ENCODE results near the gene TOPAZ1.
"Not testable (repeated sequence)": the region's sequence is repeated elsewhere in the genome, so short reads cannot be mapped to it uniquely, and the experiment has no call there.

Gene TOPAZ1

DNA sequence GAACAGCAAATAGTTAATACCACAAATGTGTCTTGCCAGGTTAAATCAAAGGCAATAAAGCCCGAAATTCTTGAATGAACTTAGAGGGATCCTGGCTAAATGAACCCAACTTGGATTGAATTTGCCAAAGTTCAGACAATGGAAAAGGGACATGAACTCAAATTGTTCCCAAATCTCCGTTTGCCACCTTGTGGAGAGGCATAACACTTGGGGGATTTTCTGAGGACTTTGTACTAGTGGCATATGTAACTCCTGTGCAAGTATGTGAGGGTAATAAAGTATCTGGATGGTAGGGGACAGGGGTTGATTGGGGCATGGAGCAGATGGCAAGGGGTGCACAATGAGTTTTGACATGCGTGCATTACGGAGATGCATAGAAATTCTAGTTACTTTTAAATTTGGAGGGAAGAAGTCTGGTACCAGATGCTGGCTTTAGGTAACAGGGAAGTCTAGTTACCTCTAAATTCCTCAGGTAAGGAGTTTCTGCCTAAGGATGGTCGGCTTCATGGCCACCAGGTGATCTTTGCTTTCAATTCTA lies 95.6 kb downstream of the TOPAZ1 start:
- DNase-seq = no peak

DNA sequence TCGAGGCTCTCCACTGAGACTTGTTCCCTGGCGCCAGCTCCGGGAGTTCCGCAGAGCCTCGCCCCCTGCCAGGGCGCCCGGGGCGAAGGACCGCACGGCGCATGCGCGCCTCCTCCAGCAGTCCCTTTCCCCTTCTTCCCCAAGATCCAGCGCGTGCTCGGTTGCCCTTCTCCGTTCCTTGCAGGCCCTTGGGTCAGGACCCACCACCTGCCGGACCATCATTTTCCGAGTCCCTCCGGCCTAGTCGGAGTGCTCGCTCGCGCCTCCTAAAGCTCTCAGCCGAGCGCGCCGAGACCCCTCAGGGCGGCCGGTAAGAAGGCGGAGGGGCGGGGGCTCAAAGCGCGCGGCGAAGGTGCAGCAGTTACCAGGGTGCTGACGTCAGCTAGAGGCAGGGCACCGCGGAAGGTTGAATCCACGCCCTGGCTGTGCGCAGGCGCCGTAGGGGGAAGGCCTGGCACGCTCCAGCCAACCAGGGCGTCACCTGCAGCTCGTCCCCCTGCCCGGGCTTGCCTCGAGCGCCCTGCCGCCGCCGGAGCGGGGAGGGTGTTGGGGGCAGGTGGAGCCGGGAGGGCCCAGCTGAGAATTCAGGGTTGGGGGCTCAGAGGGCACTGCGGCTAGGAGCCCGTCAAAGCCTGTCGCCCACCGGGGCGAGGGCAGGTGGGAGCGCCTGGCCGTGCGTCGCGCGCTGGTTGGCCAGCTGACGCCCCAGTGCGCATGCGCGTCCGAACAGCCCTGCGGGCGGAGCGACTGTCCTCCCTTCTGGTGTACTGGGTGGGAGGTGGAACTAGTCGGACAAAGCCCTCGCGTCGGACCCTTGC lies 96.5 kb downstream of the TOPAZ1 start, which contains the start of gene TCAIM:
TCAIM (plus strand) TSS at position 757 of the 818 bp plus-strand sequence. CDS start 16,017 bp downstream, outside the sequence.
- peak; percentile 97 for DNase-seq

DNA sequence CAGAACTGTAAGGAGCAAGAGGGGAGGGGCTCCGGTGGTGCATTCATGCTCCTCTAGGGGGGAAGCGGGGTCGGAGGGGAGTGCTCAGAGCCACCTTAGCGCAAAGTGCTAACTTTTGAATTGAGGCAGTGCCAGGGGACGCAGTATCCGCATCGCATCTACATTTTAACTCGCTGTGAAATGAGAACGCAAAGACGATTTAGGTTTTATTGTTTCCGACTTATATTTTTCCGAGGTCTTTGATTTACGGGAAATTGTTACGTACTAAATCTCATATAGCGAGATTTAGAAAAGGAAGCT lies 97.1 kb downstream of the TOPAZ1 start:
- no peak for DNase-seq

DNA sequence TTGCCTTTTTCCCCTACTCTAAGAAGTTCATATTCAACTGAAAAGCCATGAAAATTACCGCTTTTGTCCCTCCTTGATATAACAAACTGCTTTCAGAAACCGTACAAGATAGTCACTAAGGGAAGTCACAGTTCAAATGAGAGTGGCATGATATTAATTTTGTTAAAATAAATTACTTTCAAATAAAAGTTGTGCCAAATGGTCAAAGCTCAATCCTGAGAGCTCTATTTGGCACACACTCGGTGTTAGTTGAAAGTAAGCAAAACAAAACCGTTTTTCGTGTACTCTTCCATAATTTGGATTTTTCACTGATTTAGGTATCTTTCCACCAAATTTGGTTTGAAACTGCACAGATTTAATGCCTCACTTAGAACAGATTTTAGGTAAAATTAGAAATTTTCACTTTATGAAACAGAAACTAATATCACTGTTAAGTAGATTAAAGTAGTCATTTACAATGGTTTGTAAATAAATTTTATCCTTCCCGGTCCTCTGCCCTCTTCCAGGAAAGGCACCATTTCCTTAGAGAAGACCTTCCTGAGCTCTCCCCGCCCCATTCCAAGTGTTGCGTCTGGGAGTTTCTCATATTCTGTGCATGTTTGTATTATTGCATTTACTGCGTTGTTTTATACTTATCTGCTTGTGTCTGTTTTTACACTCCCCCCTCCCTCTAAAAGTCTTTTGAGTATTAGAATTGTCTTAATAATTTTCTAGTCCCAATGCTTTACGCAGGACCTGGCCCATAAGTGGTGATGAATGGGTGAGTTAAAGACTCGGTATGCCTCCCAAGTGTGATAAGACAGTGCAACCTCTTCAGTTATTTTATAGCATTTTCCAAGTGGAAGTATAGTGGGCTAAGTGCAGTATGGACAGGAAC lies 97.7 kb downstream of the TOPAZ1 start:
- DNase-seq = no peak

DNA sequence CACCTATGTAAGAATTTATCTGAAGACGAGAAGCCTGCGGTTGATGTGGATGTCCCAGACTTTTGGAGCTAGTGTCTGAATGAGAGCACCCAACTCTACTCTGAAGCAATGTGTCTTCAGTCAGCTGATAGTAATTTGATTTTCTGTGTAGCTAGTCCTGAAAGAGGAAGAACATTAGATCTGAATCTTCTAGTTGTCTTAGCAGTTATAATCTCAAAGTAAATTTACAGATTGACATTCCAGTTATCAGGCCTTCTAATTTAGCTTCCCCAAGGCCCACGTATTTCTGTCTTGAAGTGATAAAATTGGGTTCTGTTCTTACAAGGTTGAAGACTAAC lies 98.3 kb downstream of the TOPAZ1 start:
- DNase-seq = no peak

DNA sequence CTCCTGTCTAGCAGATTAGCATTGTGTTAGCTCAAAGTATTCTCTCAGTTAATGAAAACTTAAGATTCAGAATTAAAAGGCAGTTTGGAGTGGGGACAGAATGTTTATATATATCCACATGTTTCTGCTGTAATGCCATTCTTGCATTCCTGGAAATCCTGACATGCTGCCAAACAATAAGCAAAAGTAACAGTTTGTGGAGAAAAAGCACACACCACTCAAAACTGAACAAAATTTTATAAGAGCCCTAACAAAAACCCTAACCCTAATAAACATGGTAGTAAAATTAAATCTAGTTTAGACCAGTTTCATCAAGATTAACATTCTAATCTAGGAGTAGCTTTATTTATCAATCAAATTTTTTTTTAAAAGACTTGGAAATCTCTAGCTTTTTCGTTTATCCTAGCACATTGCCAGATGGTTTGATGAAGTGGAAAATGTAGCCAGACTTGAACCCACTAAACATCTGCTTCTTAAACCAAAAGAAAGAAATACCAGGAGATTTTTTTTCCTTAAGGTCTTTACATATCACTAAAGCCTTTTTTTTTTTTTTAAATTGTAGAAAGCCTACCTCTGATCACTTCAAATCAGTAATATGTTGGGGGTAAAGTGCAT lies 100.6 kb downstream of the TOPAZ1 start:
- DNase-seq = no peak

DNA sequence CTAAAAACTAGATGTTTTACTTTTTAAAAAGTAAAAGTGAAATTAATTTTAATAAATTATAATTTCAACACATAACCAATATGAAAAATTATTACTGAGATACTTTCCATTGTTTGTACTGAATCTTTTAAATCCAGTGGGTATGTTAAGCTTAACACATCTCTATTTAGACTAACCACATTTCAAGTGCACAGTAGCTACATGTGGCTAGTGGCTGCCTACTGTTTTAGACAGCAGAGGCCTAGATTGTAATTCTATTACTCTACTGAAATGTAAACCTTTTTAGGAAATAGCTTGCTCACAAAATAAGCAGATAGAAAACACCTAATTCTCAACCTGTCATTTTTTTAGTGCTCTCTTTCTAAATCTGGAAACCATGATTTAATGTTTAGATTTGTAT lies 101.7 kb downstream of the TOPAZ1 start:
- no peak for DNase-seq

DNA sequence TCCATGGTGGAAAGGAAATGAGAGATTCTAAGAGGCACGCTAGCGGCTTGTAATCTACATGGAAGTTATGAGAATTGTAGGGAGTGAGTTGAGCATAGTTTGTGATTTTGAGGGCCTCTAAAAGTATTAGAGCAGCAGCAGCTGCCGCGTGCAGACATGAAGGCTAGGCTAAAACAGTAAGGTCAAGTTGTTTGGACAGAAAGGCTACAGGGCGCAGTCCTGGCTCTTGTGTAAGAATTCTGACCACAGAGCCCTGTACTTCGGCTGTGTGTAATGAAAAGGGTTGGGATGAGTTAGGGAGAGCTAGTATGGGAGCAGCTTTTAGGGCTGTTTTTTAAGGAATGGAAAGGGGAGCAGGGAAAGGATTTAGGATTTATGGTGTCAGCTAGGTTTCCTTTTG lies 104.9 kb downstream of the TOPAZ1 start:
- DNase-seq = not testable (repeated sequence)

DNA sequence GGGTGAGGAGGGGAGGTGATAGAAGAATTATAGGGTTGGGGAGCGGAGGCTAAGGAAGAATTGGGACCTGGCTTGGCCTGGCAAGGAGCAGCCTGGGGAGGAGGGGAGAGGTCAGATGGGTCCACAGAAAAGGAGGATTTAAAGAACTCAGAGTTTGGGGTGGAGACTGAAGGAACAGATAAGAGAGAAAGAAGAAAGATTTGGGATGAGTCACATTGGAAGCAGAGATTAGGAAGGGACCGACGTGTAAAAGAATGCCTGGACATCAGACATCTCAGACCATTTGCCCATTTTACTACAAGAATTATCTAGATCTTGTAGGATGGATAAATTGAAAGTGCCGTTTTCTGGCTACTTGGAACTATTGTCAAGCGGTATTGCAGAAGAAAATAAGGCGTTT lies 107.3 kb downstream of the TOPAZ1 start:
- DNase-seq = no peak

DNA sequence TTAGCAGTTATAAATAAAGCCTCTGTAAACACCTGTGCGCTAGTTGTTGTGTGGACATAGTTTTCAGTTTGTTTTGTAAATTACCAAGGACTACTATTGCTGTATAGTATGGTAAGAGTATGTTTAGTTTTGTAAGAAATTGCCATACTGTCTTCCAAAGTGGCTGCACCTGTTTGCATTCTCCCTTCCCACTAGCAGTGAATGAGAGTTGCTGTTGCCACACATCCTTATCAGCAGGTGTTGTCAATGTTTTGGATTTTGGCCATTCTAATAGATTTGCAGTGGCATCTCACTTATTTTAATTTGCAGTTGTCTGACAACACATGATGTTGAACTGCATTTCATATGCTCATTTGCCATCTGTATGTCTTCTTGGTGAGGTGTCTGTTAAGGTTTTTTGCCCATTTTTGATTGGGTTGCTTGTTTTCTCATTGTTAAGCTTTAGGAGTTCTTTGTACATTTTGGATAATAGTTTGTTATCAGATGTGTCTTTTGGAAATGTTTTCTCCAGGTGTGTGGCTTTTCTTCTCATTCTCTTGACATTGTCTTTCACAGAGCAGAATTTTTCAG lies 111.8 kb downstream of the TOPAZ1 start:
- DNase-seq = no peak

DNA sequence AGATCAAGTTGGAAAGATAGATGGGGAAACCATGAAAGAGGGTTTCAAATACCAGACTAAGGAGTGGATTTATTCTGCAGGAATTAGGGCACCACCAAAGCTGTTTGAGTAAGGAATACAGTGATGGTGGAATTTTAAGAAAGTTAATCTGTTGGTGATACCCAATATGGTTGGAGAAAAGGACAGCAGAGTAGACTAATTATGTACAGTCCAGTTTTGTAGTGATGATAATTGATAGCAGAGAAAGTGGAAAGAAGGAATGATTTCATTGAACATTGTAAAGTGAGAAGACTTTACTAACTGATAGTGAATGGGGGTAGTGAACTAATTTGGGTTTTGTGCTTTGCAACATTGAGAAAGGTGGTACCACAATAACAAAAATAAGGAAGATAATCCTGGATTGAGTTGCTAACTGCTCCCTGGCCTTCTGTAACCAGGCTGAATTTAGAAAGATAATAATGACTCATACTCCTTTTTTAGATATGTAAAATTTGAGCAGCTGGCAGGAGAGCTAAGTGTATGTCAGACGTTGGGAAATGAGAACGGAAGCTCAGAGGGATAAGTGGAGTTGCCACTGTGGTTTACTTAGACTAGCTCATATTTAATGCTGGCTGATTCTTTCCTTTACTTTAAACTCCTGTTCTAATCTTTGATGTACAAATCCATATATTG lies 113.8 kb downstream of the TOPAZ1 start:
- no peak for DNase-seq

DNA sequence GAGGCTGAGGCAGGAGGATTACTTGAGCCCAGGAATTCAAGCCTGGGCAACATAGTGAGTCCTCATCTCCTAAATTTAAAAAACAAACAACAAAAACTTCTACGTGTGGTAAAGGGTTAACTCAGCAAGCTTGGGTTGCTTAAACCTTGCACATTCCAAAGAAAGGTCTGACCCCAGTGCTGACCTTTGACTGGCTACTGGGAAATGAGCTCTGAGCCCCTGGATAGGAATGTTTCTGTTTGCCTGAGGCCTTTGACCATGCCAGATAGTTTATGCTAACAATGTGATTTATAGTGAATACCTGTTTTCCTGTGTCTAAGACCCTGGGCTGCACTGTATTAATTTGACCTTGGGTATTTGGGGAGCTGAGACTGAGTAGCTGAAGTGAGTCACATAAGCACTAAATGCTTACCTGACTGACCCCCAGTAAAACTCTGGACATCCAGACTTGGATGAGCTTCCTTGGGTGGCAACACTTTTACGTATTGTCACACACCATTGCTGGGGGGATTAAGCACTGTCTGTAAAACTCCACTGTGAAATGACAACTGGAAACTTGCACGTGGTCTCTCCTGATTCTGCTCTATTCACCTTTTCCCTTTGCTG lies 117.6 kb downstream of the TOPAZ1 start:
- DNase-seq = no peak

DNA sequence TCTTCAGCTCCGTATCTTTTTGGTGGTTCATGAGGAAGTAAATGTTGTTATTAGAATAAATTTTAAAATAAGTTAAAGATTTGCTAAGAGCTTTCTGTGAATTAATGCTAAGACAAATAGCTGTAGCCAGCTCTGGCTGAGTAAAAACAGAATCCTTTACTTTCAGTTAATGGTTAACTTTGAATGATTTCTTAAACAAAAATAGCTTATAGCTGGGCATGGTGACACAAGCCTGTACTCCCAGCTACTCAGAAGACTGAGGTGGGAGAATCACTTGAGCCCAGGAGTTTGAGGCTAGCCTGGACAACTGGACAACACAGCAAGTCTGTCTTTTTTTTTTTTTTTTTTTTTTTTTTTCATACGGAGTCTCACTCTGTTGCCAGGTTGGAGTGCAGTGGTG lies 121.9 kb downstream of the TOPAZ1 start:
- no peak for DNase-seq

DNA sequence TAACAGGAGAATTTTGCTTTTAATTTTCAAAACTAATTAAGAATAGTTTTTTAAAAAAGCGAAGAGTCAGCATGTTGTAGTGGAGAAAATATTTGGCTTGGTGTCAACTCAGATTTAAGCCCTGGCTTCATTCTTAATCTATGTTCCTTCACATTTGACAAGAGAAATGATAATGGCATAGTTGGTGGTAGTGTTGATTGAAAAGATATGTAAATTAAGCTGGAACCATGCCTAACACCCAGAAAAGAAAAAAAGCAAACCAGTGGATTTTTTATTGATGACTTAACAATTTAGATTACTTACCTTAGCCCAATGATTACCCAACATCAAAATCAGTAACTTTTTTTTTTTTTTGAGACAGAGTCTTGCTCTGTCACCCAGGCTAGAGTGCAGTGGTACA lies 124.3 kb downstream of the TOPAZ1 start:
- DNase-seq = no peak

DNA sequence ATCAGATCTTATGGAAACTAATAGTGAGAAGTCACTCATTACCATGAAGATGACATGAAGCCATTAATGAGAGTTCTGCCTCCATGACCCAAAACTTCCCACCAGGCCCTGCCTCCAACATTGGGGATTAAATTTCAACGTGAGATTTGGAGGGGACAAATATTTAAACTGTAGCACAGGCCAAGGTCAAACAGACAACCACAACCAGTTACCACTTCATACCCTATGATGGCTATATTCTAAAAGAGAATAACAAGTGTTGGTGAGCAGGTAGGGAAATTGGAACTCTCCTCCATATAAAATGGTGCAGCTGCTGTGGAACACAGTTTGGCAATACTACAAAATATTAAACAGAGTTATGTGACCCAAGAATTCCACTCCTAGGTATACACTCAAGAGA lies 133.8 kb downstream of the TOPAZ1 start:
- DNase-seq = no peak
